M059J (cell line): ENCODE measurements around the gene HMGXB3. TPM values are rescaled to one million over a fixed set of nuclear protein-coding genes. Genes with fewer than 3 reads are reported as not detected.
A peak's percentile ranks its signal among the peaks of the same experiment; 100 is the strongest.

Experiments
- DNase-seq: peaks from one replicate; pipeline ENCODE4 v3.0.0-alpha.2; 2012; ENCODE audit warnings: low read depth
- total RNA-seq: library from RNA; depleted of rRNA; stranded (reverse); fragments of >200 nt; shearing (Covaris generic); gene quantifications from 2 replicates; pipeline ENCODE4 v1.2.3, GENCODE V29; 2014

Gene HMGXB3
- total RNA-seq, 1 experiment from 2014 or later = 51.2 TPM

- DNase-seq = no peak
These were observed 19.3 kb upstream of the HMGXB3 start for GRCh38 chr5:149981206-149981605.

GRCh38 chr5:149982505-149982904 is 18.0 kb upstream of the HMGXB3 start:
- no peak for DNase-seq

- DNase-seq = no peak
These were observed 12.4 kb upstream of the HMGXB3 start for GRCh38 chr5:149988126-149988525.

GRCh38 chr5:149990518-149991376 is 9.8 kb upstream of the HMGXB3 start:
- DNase-seq = peak; percentile 78

GRCh38 chr5:149993471-149993870 is 7.1 kb upstream of the HMGXB3 start:
- no peak for DNase-seq

GRCh38 chr5:149995385-149996204 is 4.9 kb upstream of the HMGXB3 start:
- DNase-seq = no peak

- no peak for DNase-seq
These were observed 4.2 kb upstream of the HMGXB3 start for GRCh38 chr5:149996205-149996890.

GRCh38 chr5:149998281-149998680 is 2.3 kb upstream of the HMGXB3 start:
- DNase-seq = no peak

- DNase-seq = no peak
These were observed 1.2 kb upstream of the HMGXB3 start for GRCh38 chr5:149999359-149999758.

GRCh38 chr5:149999866-150000255 is 678 bp upstream of the HMGXB3 start:
- DNase-seq = no peak

- peak; percentile 50 for DNase-seq
These were observed 586 bp downstream of the HMGXB3 start for GRCh38 chr5:150000990-150001659.

GRCh38 chr5:150001660-150002486 is 1.3 kb downstream of the HMGXB3 start:
- DNase-seq = peak; percentile 73

- DNase-seq = no peak
These were observed 5.8 kb downstream of the HMGXB3 start for GRCh38 chr5:150006318-150006717.

- no peak for DNase-seq
These were observed 6.5 kb downstream of the HMGXB3 start for GRCh38 chr5:150007050-150007449.

GRCh38 chr5:150009671-150010387 is 9.3 kb downstream of the HMGXB3 start:
- no peak for DNase-seq

GRCh38 chr5:150013931-150014330 is 13.4 kb downstream of the HMGXB3 start:
- DNase-seq = no peak

- no peak for DNase-seq
These were observed 13.9 kb downstream of the HMGXB3 start for GRCh38 chr5:150014456-150014855.

- no peak for DNase-seq
These were observed 14.9 kb downstream of the HMGXB3 start for GRCh38 chr5:150015415-150015814.

GRCh38 chr5:150016537-150016936 is 16.0 kb downstream of the HMGXB3 start:
- no peak for DNase-seq
